HG03045 (cell line): Measurements from ENCODE around the gene SPAG6.
"Not testable (repeated sequence)": the region's sequence is repeated elsewhere in the genome, so short reads cannot be mapped to it uniquely, and the experiment has no call there.

ENCODE experiments used
- ATAC-seq: cut with Tn5 transposase; IDR thresholded peaks from one replicate; pipeline ENCODE4 v1.9.1; 2021; ENCODE audit warnings: mild to moderate bottlenecking, moderate library complexity; ENCODE audit not compliant: unreplicated experiment

Gene SPAG6

GRCh38 chr10:22345301-22346095 lies at the start of gene SPAG6:
TSS of gene SPAG6 (plus strand) at chr10:22345496. CDS start at chr10:22345612, 116 bp downstream.
- peak; percentile 34 for ATAC-seq

DNA sequence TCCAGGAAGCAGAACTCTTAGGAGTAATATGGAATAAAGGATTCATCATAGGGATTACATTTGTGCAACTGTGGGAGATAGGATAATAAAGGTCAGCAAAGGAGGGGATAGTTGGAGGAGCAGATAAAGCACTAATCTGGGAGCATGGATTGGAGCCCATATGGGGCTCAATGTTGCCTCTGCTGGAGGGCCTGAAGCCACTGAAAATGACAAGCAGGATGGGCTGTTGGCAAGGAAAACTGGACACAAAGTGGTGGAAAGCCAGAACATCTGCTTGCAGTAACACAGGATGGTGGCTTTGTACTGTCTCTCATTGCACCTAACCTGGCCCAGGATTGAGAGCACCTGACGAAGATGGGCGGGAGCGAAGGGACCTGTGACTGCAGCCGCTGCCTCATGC lies 44.1 kb upstream of the SPAG6 start:
- ATAC-seq, result no peak

GRCh38 chr10:22303461-22303860 lies 41.8 kb upstream of the SPAG6 start:
- no peak for ATAC-seq

GRCh38 chr10:22305721-22306120 lies 39.6 kb upstream of the SPAG6 start:
- ATAC-seq, result no peak

GRCh38 chr10:22308390-22308789 lies 36.9 kb upstream of the SPAG6 start:
- peak; percentile 96 for ATAC-seq

- ATAC-seq, result no peak
These were observed 35.9 kb upstream of the SPAG6 start for GRCh38 chr10:22309180-22310000.

GRCh38 chr10:22310012-22310411 lies 35.3 kb upstream of the SPAG6 start:
- not testable (repeated sequence) for ATAC-seq

GRCh38 chr10:22310928-22311327 lies 34.4 kb upstream of the SPAG6 start:
- no peak for ATAC-seq

- ATAC-seq, result no peak
These were observed 30.4 kb upstream of the SPAG6 start for GRCh38 chr10:22314852-22315251.

DNA sequence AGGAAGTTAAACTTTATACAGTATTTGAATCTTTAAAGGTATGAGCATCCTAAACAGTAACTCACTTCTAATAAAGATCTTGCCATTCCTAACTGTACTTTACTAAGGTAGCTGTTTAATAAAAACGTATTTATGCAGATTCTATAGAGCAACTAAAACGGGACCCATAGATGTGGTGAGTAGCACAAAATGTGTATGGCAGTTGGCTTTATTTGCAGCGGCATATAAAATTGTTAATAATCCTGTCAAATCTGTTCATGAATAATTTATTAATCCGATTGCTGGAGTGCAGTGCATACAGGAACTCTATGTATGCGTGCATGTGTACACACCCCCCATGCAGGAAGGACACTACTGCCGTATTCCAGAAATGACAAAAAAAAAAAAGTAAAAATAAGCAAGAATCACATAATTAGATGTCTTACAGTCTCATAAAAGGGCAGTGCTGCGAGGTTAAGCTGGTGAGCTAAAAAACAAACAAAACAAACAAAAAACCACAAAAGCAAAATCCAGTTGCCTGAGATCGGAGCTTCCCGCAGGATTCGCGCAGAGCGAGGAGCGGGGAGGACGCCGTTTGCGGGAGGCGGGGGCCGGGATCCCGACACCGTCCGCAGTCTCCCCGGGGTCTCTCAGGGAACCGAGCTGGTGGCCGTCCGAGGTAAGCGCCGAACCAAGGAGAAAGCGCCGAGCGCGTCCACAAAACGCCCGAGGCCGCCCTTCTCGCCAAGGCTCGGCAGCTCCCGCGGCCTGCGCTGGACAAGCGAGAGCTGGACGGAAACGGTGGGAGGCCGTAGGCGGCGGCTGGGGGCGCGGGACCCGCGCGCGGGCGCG lies 29.6 kb upstream of the SPAG6 start:
- peak; percentile 23 for ATAC-seq

- ATAC-seq, result peak; percentile 70
These were observed 28.8 kb upstream of the SPAG6 start, which contains the start of gene COMMD3 for GRCh38 chr10:22316286-22317075. TSS of gene COMMD3 (plus strand) at chr10:22316388. CDS start at chr10:22316418, 30 bp downstream.

DNA sequence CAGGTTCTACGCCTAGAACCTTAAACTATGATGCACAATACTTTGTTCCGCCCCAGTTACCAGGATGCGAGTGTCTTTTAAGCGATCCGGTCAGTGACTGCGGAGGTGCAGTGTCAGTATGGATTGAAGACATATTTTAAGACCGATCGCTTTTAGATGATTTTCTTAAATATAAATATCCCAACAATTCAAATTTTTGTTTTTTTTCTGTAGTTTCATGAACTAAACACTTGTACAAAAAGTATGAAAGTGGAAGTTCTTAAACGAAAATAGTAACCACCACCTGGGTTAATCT lies 28.3 kb upstream of the SPAG6 start:
- ATAC-seq, result peak; percentile 13

- ATAC-seq, result no peak
These were observed 27.3 kb upstream of the SPAG6 start for GRCh38 chr10:22317771-22318565.

DNA sequence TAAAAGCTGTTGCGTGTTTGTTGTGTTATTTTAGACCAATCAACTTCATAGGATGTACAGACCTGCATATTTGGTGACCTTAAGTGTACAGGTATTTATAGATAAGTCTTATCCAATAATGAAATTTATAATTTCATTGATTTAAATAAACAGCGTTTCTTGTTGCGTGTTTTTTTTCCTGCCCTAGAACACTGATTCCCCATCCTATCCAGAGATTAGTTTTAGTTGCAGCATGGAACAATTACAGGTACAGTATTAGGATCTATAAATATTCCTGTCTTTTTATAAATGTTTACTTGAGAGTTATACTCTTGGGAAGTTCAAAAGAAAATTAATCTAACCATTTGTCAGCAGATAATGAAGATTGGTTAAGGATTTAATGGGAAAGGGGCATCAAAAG lies 26.5 kb upstream of the SPAG6 start:
- ATAC-seq, result no peak

DNA sequence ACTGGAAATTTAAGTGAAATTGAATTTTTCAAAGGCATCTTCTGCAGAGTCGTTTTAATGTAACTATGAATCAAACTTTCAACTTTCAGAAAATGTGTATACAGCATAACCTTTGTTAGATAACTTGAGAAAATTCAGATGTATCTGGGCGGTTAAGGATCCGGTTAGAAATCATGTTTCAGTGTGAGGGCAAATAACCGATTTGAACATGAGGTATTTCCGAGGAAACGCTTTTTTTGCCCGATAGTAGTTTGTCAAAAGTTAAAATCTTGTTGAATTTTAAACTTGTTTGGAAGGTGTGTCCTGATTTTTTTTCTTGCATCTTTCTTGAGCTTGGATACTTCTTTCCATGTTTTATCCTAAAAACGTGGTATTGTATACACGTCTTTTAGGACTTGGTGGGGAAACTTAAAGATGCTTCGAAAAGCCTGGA lies 25.7 kb upstream of the SPAG6 start:
- ATAC-seq, result no peak

DNA sequence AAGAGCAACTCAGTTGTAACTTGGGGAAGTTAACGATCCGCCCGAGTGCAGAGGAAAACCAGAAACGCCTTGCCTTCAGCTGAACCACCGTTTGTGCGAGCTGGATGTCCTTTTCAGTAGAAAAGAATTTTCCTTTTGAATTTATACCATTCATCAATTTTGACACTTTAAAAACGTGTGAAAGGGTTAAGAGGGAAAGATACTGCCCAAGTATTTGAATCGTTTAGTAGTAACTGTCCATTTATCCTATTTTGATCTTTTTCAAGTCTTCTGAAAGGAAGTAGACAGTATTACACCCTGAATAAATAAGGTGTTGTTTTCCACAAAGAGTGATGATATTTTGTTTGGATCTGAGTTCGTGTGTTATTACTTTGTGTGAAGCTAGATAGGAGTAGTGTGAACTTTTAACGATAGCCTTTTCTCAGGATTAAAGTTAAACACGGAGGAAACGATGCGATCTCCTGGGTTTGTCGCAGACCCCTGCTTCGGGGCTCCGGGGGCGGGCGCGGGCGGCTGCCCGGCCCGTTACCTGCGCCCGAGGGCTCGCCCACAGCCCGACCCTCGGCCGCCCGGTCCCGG lies 25.2 kb upstream of the SPAG6 start:
- ATAC-seq, result no peak

GRCh38 chr10:22320591-22321155 lies 24.6 kb upstream of the SPAG6 start, which contains the start of gene BMI1:
TSS of gene BMI1 (plus strand) at chr10:22321099. CDS start at chr10:22326450, 5,351 bp downstream.
- peak; percentile 20 for ATAC-seq

- ATAC-seq, result no peak
These were observed 24.0 kb upstream of the SPAG6 start for GRCh38 chr10:22321156-22321923.
